ENCODE results near the gene TOX3. TPM values are rescaled to one million over a fixed set of nuclear protein-coding genes. Genes with fewer than 3 reads are reported as not detected.

The TOX3 gene
- total RNA-seq, 1 experiment from 2014 or later: 29.4 TPM

DNA sequence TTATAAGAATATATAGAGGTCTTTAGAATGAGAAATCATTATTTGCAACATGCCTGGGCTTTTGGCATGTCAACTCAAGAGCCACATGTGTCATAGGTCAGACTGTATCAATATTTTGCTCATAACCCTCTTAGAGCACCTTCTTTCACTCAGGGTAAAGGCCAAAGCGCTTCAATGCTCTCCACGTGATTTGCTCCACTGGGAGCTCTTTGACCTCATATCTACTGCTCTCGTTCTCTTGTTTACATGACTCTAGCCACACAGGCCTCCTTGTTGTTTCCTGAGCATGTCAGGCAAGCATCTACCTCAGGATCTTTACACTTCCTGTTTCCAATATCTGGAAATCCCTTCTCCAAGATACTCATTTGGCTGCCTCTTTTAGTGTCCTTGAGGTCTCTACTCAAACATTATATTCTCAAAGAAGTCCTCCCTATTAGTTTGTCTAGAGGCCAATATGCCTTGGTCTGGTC, 148.4 kb downstream of the TOX3 start:
- H3K4me1 Mint-ChIP-seq (ENCODE audit: low read depth, unreplicated experiment): peaks cover 13% of the 10 kb centered on the region
- H3K4me3 Mint-ChIP-seq (ENCODE audit: low read depth, unreplicated experiment): no peak overlapping the region
- H3K27ac Mint-ChIP-seq (ENCODE audit: unreplicated experiment): no peak overlapping the region
- H3K9me3 Mint-ChIP-seq (ENCODE audit: low read depth, unreplicated experiment): peaks cover 8% of the 10 kb centered on the region
- CTCF ChIA-PET: interaction anchor here (0.6 kb wide), 1 partner anchor 125 kb away, joined by 3 read pairs; no protein-coding TSS in a partner anchor
- intact Hi-C loops (cut with micrococcal nuclease; ENCODE audit: unreplicated experiment): no loop called here
- no peak for DNase-seq
- no TSS peak for BruUV-seq (replicated peaks)
- no peaks in the 10 kb centered on the region for H3K36me3 Mint-ChIP-seq (ENCODE audit: insufficient read depth, unreplicated experiment)
- H3K27me3 Mint-ChIP-seq (ENCODE audit: unreplicated experiment): no peaks in the 10 kb centered on the region
- TF ChIP-seq, protein P1, sequence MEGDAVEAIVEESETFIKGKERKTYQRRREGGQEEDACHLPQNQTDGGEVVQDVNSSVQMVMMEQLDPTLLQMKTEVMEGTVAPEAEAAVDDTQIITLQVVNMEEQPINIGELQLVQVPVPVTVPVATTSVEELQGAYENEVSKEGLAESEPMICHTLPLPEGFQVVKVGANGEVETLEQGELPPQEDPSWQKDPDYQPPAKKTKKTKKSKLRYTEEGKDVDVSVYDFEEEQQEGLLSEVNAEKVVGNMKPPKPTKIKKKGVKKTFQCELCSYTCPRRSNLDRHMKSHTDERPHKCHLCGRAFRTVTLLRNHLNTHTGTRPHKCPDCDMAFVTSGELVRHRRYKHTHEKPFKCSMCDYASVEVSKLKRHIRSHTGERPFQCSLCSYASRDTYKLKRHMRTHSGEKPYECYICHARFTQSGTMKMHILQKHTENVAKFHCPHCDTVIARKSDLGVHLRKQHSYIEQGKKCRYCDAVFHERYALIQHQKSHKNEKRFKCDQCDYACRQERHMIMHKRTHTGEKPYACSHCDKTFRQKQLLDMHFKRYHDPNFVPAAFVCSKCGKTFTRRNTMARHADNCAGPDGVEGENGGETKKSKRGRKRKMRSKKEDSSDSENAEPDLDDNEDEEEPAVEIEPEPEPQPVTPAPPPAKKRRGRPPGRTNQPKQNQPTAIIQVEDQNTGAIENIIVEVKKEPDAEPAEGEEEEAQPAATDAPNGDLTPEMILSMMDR (IDR thresholded peaks at IDR 0.05; ENCODE audit: unreplicated experiment): no peak

DNA sequence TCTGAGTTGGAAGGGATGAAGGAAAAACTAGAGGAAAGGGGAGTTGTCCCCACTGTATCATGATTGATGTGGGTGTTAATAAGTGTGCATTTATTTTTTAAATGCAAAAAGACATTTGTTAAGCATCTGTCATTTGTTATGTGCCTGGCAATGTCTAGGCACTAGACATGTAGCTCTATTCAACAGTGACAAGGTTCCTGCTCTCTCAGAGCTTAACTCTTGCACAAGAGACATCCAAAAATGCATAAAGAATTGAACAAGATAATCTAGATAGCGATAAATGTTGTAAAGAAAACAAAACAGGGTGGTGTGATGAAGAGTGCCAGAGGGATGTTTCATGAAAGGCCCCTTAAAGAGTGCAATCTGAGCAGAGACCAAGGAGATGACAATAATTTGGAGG, 148.9 kb downstream of the TOX3 start:
- Mint-ChIP-seq H3K4me1 (ENCODE audit: low read depth, unreplicated experiment) (peaks cover 9% of the 10 kb centered on the region), H3K9me3 (ENCODE audit: low read depth, unreplicated experiment) (peaks cover 8% of the 10 kb centered on the region), H3K36me3 (ENCODE audit: insufficient read depth, unreplicated experiment) (no peaks in the 10 kb centered on the region), H3K27ac (ENCODE audit: unreplicated experiment) (no peak overlapping the region), H3K27me3 (ENCODE audit: unreplicated experiment) (no peaks in the 10 kb centered on the region), H3K4me3 (ENCODE audit: low read depth, unreplicated experiment) (no peak overlapping the region)
- CTCF ChIA-PET: interaction anchor here (0.6 kb wide), 1 partner anchor 125 kb away, joined by 3 read pairs; no protein-coding TSS in a partner anchor
- DNase-seq: no peak
- intact Hi-C loops (cut with micrococcal nuclease; ENCODE audit: unreplicated experiment): no loop called here
- TF ChIP-seq, protein P1 (IDR thresholded peaks at IDR 0.05; ENCODE audit: unreplicated experiment): no peak
- no TSS peak for BruUV-seq (replicated peaks)

DNA sequence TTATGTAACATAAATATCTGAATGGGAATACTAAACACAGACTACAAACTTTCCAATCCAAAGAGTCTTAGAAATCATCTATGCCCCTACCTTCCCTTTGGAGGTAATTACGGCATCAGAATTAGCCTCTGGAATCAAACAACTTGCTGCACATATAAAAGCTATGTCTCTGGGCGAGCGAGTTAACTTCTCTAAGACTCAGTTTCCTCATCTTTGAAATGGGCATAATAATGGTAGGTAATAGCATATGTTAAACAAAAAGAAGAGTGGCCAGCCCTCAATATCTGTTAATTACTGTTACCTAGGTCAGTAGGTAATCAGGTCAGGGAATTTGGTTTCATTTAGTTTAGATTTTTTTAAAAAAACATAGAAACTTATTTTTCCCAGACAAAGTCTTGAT, 153.5 kb downstream of the TOX3 start:
- no TSS peak for BruUV-seq (replicated peaks)
- Mint-ChIP-seq H3K36me3 (ENCODE audit: insufficient read depth, unreplicated experiment) (no peaks in the 10 kb centered on the region), H3K4me3 (ENCODE audit: low read depth, unreplicated experiment) (no peak overlapping the region), H3K27ac (ENCODE audit: unreplicated experiment) (no peak overlapping the region), H3K27me3 (ENCODE audit: unreplicated experiment) (no peaks in the 10 kb centered on the region), H3K9me3 (ENCODE audit: low read depth, unreplicated experiment) (peaks cover 5% of the 10 kb centered on the region), H3K4me1 (ENCODE audit: low read depth, unreplicated experiment) (peaks cover 13% of the 10 kb centered on the region)
- CTCF ChIA-PET: no interaction called here
- no peak for DNase-seq
- TF ChIP-seq, protein P1 (IDR thresholded peaks at IDR 0.05; ENCODE audit: unreplicated experiment): no peak
- intact Hi-C loops (cut with micrococcal nuclease; ENCODE audit: unreplicated experiment): no loop called here

DNA sequence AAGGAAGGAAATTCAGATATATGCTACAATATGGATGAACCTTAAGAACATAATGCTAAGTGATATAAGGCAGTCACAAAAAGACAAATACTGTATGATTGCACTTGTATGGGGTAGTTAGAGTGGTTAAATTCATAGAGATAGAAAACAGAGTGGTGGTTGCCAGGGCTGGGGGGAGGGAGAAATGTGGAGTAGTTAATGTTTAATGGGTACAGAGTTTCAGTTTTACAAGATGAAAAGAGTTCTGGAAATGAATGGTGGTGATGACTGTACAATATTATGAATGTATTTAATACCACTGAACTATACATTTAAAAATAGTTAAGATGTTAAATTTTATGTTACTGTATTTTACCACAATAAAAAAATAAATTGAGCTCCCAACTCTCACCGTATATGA, 157.9 kb downstream of the TOX3 start:
- H3K36me3 Mint-ChIP-seq (ENCODE audit: insufficient read depth, unreplicated experiment): peaks cover 5% of the 10 kb centered on the region
- DNase-seq: no peak
- H3K4me1 Mint-ChIP-seq (ENCODE audit: low read depth, unreplicated experiment): peaks cover 22% of the 10 kb centered on the region
- CTCF ChIA-PET: interaction anchor here (1.1 kb wide), 1 partner anchor 43 kb away, joined by 3 read pairs; no protein-coding TSS in a partner anchor
- no peak overlapping the region for H3K27ac Mint-ChIP-seq (ENCODE audit: unreplicated experiment)
- H3K27me3 Mint-ChIP-seq (ENCODE audit: unreplicated experiment): no peaks in the 10 kb centered on the region
- no TSS peak for BruUV-seq (replicated peaks)
- no peak overlapping the region for H3K4me3 Mint-ChIP-seq (ENCODE audit: low read depth, unreplicated experiment)
- intact Hi-C loops (cut with micrococcal nuclease; ENCODE audit: unreplicated experiment): no loop called here
- H3K9me3 Mint-ChIP-seq (ENCODE audit: low read depth, unreplicated experiment): no peaks in the 10 kb centered on the region
- TF ChIP-seq, protein P1 (IDR thresholded peaks at IDR 0.05; ENCODE audit: unreplicated experiment): no peak
